ENCODE measurements around the gene ADCY6.

Gene ADCY6

GRCh38 chr12:48831257-48831656 lies 42.4 kb upstream of the ADCY6 start:
- H2AFZ ChIP-seq (ENCODE audit: low read depth, low read length) = no peak overlapping the region
- H3K4me1 ChIP-seq (ENCODE audit: insufficient read depth, low read length) = no peaks in the 10 kb centered on the region
- H3K27ac ChIP-seq (ENCODE audit: low read length) = no peak overlapping the region
- no peaks in the 10 kb centered on the region for H3K79me2 ChIP-seq (ENCODE audit: insufficient read depth, low read length)
- no peak overlapping the region for H3K9ac ChIP-seq (ENCODE audit: low read depth, low read length)
- TF ChIP-seq EZH2 (IDR thresholded peaks at IDR 0.05; ENCODE audit: borderline replicate concordance, low read depth, low read length, severe bottlenecking) = no peak
- TF ChIP-seq CTCF (IDR thresholded peaks at IDR 0.05; ENCODE audit: borderline replicate concordance, extremely low read depth, low read length, poor library complexity, severe bottlenecking) = no peak
- H3K9me3 ChIP-seq (ENCODE audit: insufficient read depth, low read length, severe bottlenecking) = no peaks in the 10 kb centered on the region
- H3K27me3 ChIP-seq (ENCODE audit: insufficient read depth, low read length, poor library complexity) = no peaks in the 10 kb centered on the region
- no peak for ATAC-seq (ENCODE audit: insufficient read depth, low read depth)
- H3K36me3 ChIP-seq (ENCODE audit: insufficient read depth, low read length) = peaks cover 99% of the 10 kb centered on the region
- no peak overlapping the region for H3K4me3 ChIP-seq (ENCODE audit: low read depth in 1 of 2, low read length in 2 of 2)
- H3K4me2 ChIP-seq (ENCODE audit: insufficient read depth, low read length) = no peak overlapping the region
- no peak for DNase-seq
- peaks cover 59% of the 10 kb centered on the region for H4K20me1 ChIP-seq (ENCODE audit: insufficient read depth, low read length)

GRCh38 chr12:48828841-48829575 lies 40.1 kb upstream of the ADCY6 start:
- peaks cover 58% of the 10 kb centered on the region for H4K20me1 ChIP-seq (ENCODE audit: insufficient read depth, low read length)
- DNase-seq (no peak), ATAC-seq (ENCODE audit: insufficient read depth, low read depth) (peak; percentile 10; the same call in 1 of the 3 replicates)
- TF ChIP-seq EZH2 (IDR thresholded peaks at IDR 0.05; ENCODE audit: borderline replicate concordance, low read depth, low read length, severe bottlenecking) = no peak
- TF ChIP-seq CTCF (IDR thresholded peaks at IDR 0.05; ENCODE audit: borderline replicate concordance, extremely low read depth, low read length, poor library complexity, severe bottlenecking) = no peak
- H3K4me3 ChIP-seq (ENCODE audit: low read depth in 1 of 2, low read length in 2 of 2) = no peak overlapping the region
- no peak overlapping the region for H2AFZ ChIP-seq (ENCODE audit: low read depth, low read length)
- H3K4me2 ChIP-seq (ENCODE audit: insufficient read depth, low read length) = no peak overlapping the region
- no peaks in the 10 kb centered on the region for H3K27me3 ChIP-seq (ENCODE audit: insufficient read depth, low read length, poor library complexity)
- H3K9me3 ChIP-seq (ENCODE audit: insufficient read depth, low read length, severe bottlenecking) = no peaks in the 10 kb centered on the region
- peaks cover 98% of the 10 kb centered on the region for H3K36me3 ChIP-seq (ENCODE audit: insufficient read depth, low read length)
- no peak overlapping the region for H3K27ac ChIP-seq (ENCODE audit: low read length)
- H3K79me2 ChIP-seq (ENCODE audit: insufficient read depth, low read length) = no peaks in the 10 kb centered on the region
- no peaks in the 10 kb centered on the region for H3K4me1 ChIP-seq (ENCODE audit: insufficient read depth, low read length)
- no peak overlapping the region for H3K9ac ChIP-seq (ENCODE audit: low read depth, low read length)

GRCh38 chr12:48828293-48828692 lies 39.4 kb upstream of the ADCY6 start:
- ATAC-seq (ENCODE audit: insufficient read depth, low read depth) = peak; percentile 15; the same call in 1 of the 3 replicates
- H3K27ac ChIP-seq (ENCODE audit: low read length) = no peak overlapping the region
- H3K79me2 ChIP-seq (ENCODE audit: insufficient read depth, low read length) = no peaks in the 10 kb centered on the region
- DNase-seq = no peak
- H3K36me3 ChIP-seq (ENCODE audit: insufficient read depth, low read length) = peaks cover 91% of the 10 kb centered on the region
- H3K4me3 ChIP-seq (ENCODE audit: low read depth in 1 of 2, low read length in 2 of 2) = no peak overlapping the region
- H3K9me3 ChIP-seq (ENCODE audit: insufficient read depth, low read length, severe bottlenecking) = no peaks in the 10 kb centered on the region
- H3K27me3 ChIP-seq (ENCODE audit: insufficient read depth, low read length, poor library complexity) = no peaks in the 10 kb centered on the region
- TF ChIP-seq CTCF (IDR thresholded peaks at IDR 0.05; ENCODE audit: borderline replicate concordance, extremely low read depth, low read length, poor library complexity, severe bottlenecking) (no peak), EZH2 (IDR thresholded peaks at IDR 0.05; ENCODE audit: borderline replicate concordance, low read depth, low read length, severe bottlenecking) (no peak)
- H4K20me1 ChIP-seq (ENCODE audit: insufficient read depth, low read length) = peaks cover 58% of the 10 kb centered on the region
- H2AFZ ChIP-seq (ENCODE audit: low read depth, low read length) = no peak overlapping the region
- H3K4me1 ChIP-seq (ENCODE audit: insufficient read depth, low read length) = no peaks in the 10 kb centered on the region
- no peak overlapping the region for H3K9ac ChIP-seq (ENCODE audit: low read depth, low read length)
- H3K4me2 ChIP-seq (ENCODE audit: insufficient read depth, low read length) = no peak overlapping the region

Data from DND-41 (cell line).